ENCODE results near the gene FAM219B.

Gene FAM219B

DNA sequence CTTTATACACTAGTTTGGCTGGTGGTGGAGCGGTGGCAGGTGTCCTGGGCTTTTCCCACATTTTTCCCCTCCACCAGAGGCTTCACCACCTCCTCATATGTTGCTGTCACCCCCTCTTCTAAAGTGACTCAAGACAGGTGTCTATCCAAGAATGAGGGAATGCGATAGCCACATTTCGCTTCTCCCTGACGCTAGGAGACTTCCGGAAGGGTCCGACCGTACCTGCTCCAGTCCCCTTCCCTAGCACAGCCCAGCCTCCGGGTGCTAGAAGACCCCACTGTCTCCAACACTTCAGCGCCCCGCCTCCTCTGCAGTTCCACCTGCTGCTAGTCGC, 34.0 kb downstream of the FAM219B start:
- no peak for DNase-seq

DNA sequence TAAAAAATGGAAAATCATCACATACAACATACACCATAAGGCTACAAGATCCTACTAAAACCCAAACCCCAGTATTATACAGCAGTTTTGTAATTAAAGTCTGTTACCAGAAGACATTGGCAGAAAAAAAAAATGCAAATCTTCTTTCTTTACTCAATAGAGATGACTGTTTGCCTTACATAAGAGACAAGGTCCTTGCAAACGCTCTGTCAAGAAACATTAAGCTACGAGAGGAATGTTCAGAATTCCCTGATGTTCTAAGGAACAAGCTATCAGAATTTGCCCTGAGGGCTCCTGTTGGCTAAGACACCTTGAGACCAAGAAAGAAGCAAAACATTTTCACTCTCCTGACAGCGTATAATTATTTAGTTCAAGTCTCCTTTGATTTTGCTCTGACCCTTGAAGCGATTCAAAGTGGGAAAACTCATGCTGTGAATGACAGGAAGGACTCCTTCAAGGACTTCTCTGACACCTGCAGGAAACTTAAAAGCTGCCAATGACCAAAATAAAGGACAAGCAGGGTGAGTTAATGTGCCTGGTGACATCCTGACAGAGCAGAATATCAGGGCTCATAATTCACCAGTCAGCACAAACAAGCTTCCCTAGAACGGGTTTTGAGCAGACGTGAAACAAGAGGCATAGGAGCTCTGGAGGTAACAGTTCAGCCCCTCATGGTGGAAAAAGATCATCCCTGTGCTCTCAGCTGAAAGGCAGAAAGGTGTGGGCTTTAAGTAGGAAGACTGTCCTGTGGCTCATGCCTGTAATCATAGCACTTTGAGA, 36.0 kb downstream of the FAM219B start:
- no peak for DNase-seq

DNA sequence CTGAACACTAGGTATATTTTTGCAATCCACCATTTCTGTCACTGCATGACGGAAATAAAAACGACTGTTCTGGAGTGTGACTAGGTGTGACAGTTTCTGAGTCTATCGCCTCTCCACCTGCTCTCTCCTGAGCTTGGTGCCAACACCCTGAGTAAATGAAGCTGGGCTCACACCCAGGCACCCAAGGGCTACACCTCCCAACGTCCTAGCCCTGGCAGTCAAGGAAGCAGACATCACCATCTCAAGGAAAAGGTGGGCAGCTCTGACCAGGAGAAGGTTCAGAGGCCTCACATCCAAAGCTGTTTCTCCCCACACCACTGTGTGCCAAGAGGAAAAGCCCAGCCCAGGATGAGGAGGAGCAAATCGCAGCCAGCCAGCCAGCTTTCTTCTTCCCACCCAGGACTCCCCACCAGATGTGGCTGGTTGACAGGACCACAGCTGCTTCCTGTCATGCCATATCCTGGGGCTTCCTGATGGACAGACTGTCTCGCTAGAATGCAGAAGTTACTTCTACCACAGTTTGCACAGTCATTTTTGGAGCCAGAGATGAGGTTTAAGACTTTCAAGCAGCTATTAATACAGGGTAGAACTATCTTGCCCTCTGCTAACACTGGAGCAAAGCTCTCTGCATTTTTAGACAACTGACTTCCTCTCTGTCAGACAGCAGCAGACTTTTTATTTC, 36.8 kb downstream of the FAM219B start:
- DNase-seq = no peak

DNA sequence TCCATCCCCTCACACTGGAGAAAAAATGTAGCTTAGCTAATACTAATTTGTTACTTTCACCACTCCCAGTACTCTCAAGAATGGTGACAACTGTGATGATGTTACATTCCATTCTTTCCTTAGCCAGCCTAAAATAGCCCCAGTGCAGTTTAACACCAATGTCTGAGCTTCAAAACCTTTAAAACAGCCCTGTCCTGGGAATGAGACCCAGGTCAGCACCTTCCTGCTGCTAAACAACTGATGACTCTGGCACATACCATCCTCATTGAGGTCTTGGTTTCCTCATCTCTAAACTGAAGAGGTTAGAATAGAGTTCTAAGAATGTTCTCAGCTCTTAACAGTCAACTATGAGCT, 37.3 kb downstream of the FAM219B start:
- no peak for DNase-seq

DNA sequence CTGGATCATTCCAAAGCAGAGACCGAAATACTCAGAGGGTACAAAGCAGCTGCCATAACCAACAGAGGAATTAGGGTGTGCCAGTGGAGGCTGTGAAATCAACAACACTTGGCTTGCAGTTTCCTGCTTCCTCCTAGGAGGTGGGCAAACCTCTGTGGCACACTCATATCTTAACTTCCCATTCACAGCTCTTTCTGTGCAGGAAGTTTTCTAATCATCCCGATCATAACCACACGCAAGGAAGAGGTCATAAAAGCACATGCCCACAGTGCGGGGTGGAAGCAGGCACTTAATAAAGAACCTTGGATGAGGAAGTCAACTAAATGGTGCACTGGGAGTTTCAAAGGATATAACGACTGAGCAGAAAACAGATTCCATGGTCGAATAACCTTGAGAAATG, 38.6 kb downstream of the FAM219B start:
- no peak for DNase-seq

DNA sequence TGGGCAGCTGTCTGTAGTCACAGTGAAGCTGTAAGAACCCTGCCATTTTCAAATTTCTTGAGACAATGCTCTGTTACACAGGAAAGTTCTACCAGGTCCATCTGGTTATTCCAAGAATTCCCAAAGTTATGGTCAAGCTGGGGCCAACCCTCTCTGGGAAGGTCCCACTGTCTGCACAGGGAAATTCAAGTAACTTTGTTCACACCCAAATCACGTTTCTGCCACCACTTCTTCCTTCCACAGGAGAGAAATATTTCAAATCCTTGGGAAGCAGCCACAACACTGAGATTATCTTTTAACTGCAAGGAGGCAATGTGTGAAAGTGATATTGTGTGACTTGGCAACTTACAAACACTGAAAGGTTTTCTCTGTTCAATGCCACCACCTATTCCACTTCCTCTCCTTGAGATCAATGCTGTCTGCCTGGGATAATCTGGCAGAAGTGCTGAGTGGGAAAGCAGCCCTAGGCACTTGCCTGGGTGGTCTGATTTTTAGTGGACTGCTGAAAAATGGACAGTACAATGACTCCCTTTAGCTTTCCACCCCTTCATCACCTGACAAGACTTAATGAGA, 39.1 kb downstream of the FAM219B start:
- no peak for DNase-seq

DNA sequence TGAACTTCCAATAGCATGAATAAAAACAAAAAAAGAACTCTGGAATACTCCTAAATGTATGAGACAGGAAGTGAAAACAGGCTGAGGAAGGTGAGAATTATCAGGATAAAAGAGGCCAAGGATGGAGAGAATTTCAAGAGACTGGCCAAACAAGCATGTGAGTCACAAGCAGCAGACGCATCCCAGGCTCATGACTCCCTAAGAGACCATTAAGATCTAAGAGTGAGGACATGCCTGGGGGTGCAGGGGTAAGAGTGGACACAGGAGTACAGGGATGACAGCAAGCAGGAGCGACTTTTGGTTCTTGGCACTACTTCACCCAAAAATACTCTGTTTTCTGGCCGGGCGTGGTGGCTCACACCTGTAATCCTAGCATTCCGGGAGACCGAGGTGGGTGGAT, 40.6 kb downstream of the FAM219B start:
- no peak for DNase-seq

DNA sequence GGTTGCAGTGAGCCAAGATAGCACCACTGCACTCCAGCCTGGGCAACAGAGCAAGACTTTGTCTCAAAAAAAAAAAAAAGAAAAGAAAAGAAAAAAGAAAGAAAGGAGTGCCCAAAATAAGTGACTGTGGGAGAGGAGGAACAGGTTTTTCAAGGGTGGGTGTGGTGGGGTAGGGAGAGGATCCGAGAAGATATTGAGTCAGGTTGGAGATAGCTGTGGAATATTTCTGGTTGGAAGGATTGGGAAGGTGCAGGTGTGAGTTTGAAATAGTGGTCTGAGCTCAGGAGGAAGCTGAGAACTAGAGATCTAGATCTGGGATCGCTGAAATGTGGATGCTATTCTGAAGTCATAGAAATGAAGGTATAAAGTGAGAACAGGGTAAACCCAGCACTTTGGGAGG, 41.3 kb downstream of the FAM219B start:
- DNase-seq = no peak

DNA sequence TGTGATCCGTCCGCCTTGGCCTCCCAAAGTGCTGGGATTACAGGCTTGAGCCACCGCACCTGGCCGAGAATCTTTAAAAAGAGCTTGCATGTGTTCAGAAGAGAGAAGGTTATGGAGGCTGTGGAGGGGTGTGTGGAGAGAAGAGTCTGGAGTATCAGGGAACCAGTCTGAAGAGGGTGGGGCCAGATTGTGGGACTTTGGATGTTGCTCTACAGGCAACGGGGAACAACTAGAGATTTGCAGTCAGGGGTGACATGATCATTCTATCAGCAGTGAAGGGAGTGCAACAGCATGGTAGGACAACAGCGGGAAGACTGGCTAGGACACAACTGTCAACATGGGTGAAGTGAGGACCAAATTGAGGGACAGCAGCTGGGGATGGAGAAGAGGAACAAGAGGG, 42.4 kb downstream of the FAM219B start:
- no peak for DNase-seq

DNA sequence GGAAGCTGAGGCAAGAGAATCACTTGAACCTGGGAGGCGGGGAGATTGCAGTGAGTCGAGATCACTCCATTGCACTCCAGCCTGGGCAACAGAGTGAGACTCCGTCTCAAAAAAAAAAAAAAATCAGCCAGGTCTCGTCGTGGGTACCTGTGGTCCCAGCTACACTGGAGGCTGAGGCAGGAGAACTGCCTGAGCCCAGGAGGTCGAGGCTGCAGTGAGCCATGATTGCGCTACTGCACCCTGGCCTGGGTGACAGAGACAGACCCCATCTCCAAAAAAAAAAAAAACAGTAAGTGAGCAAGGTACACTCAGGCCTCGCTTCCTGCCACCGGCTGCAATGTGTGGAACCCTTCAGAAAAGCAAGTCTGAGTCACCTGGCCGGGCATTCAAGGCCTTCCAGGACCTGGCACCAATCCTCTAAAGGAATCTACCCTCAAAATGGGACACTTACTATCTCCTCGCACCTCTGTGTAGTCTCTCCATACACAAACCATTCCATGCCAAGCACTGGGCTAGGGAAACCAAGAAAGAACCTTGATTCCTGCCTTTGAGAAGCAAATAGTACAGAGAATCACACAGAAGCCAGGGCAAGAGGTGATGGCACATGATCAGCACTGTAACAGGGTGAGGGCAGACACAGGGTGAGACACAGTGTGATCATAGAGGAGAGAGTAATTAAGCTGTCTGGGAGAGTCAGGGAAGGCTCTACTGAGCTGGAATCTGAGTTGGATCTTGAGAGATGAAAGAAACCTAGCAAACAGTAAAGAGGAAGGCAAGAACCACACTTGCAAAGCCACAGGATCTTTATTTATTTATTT, 43.2 kb downstream of the FAM219B start:
- no peak for DNase-seq

DNA sequence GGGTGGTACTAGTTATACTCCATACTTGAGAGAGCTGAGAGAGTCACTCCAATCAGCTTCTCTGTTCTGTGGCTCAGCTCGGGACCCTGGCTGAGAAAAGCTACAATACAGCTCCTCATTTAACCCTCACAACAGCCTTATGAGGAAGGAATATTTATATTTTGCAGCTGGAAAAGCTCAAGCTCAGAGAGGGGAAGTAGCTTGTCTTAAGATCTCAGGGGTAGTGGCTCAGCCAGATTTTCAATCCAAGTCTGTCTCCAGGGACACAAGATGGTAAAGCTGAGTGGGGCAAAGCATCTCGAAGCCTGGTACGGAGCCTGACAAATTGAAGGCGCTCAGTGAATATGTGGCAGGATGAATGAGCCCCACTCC, 48.3 kb downstream of the FAM219B start:
- DNase-seq = no peak

DNA sequence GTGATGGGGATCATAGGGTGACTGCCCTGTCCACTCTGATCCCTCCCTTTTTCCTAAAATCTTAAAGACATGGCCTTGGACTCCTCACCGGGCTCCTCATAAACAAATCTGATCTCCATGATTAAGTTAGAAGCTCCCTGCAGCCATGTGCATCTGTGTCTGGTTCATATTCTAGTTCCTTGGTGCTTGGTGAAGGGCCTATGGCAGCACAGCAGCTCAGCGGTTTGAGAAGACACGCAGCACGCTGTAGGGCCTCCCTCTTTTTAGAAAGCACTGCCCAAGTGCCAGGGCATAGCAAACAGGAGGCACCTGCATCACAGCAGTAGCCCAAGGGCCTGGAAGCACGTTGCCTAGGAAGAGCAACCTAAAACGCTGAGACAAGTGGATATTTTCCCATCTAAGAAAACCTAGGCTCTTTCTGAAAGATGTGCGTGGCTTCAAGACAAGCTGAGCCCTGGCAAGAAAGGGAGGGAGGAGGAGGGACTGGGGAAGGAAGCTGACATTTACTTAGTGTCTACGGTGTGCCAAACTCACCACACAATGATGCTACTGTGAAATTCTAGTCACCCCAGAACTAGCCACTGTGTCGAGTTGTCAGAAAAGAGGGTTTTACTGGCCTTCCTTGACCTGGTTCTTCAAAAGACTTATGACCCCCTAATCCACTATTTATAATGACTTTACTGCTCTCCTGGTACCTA, 48.8 kb downstream of the FAM219B start:
- DNase-seq = no peak

DNA sequence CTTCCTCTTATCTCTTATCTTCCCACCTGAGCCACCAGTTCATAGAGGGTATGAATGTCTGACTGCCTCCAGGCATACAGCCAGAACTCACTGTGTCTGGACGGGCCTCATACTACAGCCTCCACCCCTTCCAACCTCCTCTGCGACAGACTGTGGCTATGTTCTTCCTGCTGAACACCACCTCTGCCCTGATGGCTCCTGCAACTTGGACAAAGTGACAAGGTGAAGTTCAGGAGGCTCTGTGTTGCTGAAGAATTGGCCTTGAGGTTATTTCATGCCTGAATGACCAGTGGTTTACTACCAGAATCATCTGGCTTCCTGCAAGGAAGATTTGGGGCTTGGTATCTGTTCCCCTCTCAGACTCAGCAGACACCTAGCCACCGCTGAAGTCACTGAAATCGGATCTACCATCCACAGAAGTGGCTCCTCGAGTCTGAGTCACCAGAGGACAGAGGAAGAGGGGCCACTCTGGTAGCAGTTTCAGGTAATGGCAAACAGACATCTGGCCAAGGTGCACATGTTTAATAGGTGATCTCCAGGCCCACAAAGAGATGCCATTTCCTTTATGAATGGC, 49.5 kb downstream of the FAM219B start:
- no peak for DNase-seq

DNA sequence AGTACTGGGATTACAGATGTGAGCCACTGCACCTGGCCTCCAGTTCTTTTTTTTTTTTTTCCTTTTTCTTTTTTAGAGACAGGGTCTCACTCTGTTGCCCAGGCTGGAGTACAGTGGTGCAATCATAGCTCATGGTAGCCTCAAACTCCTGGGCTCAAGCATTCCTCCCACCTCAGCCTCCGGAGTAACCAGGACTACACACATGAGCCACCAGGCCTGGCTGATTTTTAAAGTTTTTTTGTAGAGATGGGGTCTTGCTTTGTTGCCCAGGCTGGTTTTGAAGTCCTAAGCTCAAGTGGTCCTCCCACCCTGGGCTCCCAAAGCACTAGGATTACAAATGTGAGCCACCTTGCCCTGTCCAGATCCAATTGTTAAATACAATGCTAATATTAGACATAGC, 50.1 kb downstream of the FAM219B start:
- DNase-seq = no peak

DNA sequence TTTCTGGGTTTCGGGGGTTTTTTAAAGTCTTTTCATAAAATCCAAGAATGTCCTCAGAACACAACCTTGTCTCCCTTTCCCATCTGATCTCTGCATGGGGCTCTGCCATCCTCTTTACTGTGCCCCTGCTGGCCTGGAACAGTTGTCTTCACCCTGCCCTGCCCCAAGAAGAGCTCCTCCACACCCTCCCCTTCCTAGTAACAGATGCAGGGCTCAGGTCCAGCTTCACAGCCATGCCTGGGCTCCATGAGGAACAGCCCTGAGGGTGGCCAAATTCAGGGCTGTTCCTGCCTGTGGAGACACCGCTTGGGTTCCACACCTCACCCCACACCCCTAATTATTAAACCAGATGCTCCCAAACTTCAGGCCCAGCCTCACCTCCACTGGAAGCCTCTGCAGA, 50.8 kb downstream of the FAM219B start:
- no peak for DNase-seq

DNA sequence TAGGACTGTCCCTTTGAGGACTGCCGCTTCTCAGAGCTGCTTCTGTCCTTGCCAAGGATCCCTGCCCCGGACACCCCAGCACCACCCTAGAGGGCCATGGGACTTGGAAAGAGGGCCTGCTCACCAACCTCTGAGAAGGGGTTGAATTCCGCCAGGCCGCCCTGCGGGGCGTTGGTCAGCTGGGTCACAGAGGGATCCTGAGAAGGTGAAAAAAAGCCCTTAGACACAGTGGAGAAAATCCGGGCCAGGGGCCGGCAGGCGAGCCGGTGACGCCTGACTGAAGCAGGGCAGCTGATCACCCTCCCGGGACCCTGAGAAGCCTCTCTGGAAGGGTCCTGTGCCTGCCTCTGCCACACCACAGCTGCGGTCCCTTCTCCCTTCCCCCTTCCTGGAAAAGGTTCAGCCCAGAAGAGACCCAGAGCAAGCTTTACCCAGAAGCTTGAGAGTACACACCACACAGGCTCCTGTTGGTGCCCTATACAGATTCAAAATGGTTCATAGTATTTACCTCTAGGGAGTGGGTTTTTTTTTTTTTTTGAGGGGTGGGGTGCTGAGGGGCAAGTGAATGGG, 52.1 kb downstream of the FAM219B start:
- DNase-seq = no peak

DNA sequence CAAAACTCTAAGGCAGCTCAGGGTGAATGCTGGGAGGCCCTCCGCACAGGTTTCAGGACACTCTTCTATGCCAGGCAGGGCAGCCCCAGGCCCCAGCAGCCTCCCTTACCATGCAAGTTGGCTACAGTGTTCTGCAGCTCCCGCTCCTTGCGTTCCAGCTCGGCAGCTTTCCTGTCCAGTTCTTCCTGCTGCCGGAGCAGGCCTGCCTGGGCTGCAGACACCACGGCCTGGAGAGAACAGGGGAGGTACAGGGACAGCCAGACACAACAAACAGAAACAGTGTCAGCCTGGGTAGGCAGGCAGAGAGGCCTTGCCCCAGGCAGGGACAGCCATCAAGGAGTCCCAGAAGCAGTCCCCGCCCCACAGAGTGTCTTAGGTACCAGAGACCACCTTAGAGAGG, 54.7 kb downstream of the FAM219B start:
- no peak for DNase-seq

DNA sequence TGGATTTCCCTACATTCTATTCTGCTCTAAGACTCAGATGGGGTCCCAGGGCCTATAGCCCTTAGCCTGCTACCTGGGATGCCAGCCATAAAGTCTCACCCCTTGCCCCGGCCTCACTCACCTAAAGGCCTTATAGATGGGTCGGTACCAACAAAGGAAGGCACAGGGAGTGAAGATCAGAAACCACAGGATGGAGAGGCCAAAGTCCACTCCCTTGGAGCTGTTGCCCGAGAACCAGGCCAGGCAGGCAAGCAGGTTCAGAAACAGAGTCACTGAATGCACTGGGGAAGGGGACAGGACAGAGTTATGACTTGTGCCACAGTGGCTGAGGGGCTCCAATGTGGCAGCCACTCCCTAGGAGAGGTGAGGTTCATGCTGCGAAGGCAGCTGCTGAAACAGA, 56.3 kb downstream of the FAM219B start:
- DNase-seq = no peak

Measured in NCI-H524 treated with DMSO at 0.1 percent for 48 hours (cell line).